KBM-7 (cell line): ENCODE data around the gene CAMK1G.
A peak's percentile ranks its signal among the peaks of the same experiment; 100 is the strongest.

ENCODE experiments used
- DNase-seq: peaks from one replicate; pipeline ENCODE4 v3.0.0-alpha.2; 2015
- in situ Hi-C: fragments of 300-500 bp; cut with MboI; formaldehyde crosslinking; loops from 2 replicates; pipeline ENCODE4 v1.14.3; 2020; ENCODE audit warnings: low sequenced_read_pairs, low pct_unique_long_range_greater_than_20kb, mixed read lengths

CAMK1G gene

GRCh38 chr1:209650454-209650853, 66.9 kb downstream of the CAMK1G start:
- DNase-seq: peak; percentile 73
- in situ Hi-C loops: no loop called here

DNA sequence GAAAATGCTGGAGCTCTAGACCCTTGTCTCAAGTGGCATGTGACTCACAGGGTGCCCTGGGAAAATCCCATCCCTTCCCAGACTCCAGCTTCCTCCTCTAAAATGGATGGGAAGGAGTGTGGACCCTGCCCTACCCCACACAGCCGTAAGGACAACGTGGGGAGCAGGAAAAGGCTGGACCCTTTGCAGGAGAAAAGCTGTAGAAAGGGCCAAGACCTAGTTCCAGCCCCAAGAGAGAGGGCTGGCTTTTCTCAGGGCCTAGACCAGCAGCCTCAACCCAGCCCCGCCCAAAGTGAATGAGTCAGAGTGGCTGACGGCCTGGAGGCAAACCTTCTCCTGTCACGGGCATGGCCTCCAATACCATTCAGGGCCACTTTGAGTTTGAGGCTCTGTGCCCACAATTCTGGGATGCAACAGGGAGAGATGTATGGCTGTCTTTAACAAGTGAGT, 67.6 kb downstream of the CAMK1G start:
- peak; percentile 21 for DNase-seq
- in situ Hi-C loops: no loop called here

GRCh38 chr1:209652121-209652735, 68.7 kb downstream of the CAMK1G start, which contains the start of gene LAMB3:
TSS of gene LAMB3 (minus strand) at chr1:209652425. CDS start at chr1:209650944, 1,481 bp downstream.
- no peak for DNase-seq
- in situ Hi-C loops: no loop called here

DNA sequence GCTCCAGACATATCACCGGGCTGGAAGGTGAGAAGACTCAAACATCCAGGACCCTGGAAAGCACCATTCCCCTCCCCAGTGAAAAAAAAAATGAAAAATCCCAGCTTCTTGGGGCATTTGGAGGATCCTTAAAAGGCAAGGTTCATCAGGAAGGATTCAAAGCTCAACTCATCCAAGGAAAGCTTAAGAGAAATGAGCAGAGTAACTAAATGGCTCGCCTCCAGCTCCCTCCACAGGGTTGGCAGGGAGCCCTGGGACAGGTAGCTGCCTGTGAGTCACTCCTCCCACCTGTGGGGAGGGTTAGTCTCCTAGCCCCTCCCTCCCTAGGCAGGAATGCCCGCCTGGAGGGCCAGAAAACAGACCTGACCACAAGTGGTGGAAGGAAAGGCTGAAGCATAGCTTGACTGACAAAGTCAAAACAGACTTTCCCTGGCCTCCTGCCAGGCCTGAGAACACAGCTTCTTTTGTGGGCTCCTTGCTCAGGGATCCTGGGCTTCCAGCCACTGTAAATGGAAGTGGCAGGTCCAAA, 69.4 kb downstream of the CAMK1G start:
- in situ Hi-C loops: no loop called here
- no peak for DNase-seq

- DNase-seq: no peak
- in situ Hi-C loops: no loop called here
Measured at GRCh38 chr1:209653915-209654351, 70.4 kb downstream of the CAMK1G start.

DNA sequence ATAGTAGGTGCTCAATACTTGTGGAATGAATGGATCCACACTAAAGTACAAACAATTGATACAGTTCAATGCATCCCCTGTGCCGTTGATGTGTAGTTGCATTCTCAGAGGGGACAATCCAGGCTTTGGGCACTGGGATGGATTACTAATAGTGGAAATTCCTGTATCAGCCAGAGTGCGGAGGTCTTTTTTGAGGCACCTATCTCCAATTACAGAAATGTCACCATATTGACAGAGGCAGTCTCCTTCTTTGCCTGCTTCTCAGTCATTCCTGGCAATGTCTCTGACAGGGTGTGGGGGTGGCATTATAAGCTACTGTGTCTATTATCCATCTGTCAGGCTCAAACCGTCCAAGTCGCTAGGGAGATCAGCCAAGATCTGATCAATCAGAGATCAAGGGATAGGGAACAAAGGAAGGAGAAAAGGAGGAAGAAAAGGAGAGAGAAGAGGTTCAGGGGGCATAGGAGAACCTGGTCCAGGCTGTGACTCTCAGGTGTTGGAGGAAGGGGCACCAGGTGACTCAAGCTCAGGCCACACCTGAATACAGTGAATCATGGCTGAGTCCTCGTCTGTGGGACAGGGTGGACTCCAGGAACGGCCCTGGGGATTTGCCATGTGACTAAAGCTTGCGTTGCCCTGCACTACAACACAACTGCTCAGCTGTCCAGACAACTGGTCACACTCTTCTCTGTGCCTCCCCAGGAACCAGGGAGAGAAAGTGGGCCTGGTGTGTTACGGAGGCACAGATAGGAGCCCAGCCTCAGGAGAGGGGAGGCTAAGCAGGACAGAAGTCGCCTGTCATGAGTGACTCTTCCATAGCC, 72.1 kb downstream of the CAMK1G start:
- no peak for DNase-seq

GRCh38 chr1:209657140-209657879, 73.8 kb downstream of the CAMK1G start:
- peak; percentile 29 for DNase-seq
- in situ Hi-C loops: no loop called here

More for the DNA sequence above, 72.1 kb downstream of the CAMK1G start:
- in situ Hi-C loops: no loop called here

DNA sequence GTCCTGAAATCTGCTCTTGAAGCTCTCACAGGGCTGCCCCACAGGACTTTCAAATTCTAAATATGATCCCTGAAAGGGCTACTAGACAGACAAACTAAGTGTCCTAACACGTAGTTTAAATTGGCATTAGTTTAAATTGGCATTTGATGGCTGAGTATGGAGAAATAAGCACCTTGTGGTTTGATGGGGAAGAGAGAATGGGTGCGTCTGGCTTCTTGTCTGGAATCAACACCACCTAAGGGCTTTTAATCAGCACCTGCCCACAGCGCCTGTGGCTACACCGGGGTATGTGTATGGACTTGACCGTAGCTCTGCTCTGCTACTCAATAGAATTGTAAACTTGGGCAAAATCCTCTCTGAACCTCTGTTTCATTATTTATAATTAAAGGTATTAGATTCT, 74.4 kb downstream of the CAMK1G start:
- no peak for DNase-seq
- in situ Hi-C loops: no loop called here

DNA sequence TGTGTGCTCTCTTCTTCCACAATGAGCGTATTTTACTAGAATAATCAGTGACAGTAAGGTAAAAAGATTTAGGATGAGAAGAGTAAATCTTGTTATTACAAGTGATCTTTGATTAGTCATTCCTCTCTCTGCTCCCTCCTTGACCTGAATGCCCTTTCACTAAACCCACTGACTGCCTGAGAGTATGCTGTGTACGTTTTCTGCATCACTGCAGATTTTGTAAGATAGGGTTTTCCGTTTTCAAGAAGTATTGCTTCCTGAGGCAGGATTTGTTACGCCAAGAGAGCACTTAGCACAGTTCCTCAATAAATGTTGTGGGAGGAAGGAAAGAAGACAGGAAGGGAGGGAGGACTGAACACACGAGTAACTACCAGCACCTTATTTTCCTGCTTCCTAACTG, 76.4 kb downstream of the CAMK1G start:
- DNase-seq: peak; percentile 80
- in situ Hi-C loops: no loop called here

DNA sequence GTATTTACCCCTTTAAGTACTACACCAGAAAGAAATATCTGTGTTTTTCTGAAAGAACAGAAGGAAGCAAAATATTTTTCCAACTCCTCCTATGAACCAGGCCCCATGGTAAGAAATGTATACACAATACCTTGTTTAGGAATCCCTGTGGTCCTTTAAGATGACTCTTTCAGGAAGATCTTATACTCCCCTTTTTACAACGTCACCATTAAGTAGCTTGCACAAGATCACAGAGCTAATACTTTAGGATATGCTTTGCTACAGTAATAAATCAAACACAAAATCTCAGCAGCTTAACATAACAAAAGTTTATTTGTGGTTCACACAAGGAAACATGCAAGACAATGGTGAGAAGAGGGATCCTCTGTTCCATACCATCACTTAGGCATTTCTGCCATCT, 77.6 kb downstream of the CAMK1G start:
- in situ Hi-C loops: no loop called here

DNA sequence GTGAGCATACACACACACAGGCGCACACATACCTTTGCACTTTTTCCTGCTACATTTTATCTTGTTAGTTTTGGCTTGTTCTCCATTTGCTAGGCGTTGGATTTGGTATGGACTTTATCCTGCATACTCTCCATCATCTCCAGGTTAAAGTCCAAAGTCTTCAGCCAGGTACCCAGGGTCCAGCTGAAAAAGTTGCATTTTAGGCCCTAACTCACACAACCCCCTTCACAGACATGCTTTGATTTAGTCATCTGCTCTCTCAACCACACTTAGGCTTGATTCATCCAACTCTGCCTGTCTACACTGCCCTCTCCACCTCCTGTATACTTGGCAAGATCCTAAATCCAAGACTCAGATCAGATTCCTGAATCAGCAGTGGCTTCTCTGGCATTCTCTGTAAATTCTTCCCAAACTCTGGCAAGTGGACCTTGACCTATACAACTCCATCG, 79.4 kb downstream of the CAMK1G start:
- in situ Hi-C loops: no loop called here
- no peak for DNase-seq

More for the DNA sequence above, 77.6 kb downstream of the CAMK1G start:
- no peak for DNase-seq
